ENCODE data around the gene ROBO1. TPM values are rescaled to one million over a fixed set of nuclear protein-coding genes. Genes with fewer than 3 reads are reported as not detected.

The ROBO1 gene
- total and polyA plus RNA-seq, 2 donors (not counting 1 experiment from before 2014, with no cell fraction given): 0.27 to 3.2 TPM

DNA sequence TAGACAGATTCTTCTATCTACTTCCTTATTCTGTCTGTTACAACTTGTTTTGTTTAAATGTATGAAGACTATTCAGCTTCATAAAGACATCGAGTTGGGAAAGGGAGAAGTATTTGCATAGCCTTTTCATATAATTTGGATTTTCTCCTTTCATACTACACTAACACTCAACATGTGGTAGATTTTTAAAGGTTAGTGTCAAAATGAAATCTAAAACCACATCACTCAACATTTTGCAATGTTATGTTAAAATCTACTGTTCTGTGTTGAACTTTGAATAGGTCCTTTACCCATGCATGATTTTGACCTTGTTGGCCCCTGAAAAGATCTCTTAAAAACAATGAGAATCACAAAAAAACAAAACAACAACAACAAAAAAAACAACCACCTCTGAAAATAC, 860.9 kb downstream of the ROBO1 start:
- H2AFZ ChIP-seq (ENCODE audit: insufficient read depth, low read depth, low read length, poor library complexity, severe bottlenecking): no peak overlapping the region
- H3K9ac ChIP-seq (ENCODE audit: low read length): no peak overlapping the region
- no CpG with 5 or more reads among the region's 1 CpG for WGBS (ENCODE audit: insufficient coverage)
- Mint-ChIP-seq H3K4me1 (no peaks in the 10 kb centered on the region), H3K9me3 (ENCODE audit: insufficient read depth) (no peaks in the 10 kb centered on the region), H3K27ac (no peak overlapping the region), H3K27me3 (no peaks in the 10 kb centered on the region), H3K4me3 (no peak overlapping the region)
- H3K27ac ChIP-seq (ENCODE audit: low read length in 2 of 2): no peak overlapping the region
- H3K36me3 ChIP-seq (replicated peaks in 1 of 2; ENCODE audit: control extremely low read depth in 1 of 2, control insufficient read depth in 1 of 2, extremely low read depth in 1 of 2, insufficient read depth in 2 of 2, low read length in 1 of 2): no peaks in the 10 kb centered on the region
- no peaks in the 10 kb centered on the region for H3K9me3 ChIP-seq (ENCODE audit: control extremely low read depth in 1 of 3, control insufficient read depth in 2 of 3, insufficient read depth in 1 of 3, low read length in 2 of 3)
- H3K79me2 ChIP-seq (ENCODE audit: control insufficient read depth, insufficient read depth, low read length): no peaks in the 10 kb centered on the region
- H3K4me2 ChIP-seq (replicated peaks; ENCODE audit: low read depth, low read length, poor library complexity, severe bottlenecking): no peak overlapping the region
- no peak for ATAC-seq (ENCODE audit: low read depth)
- POLR2A ChIA-PET: no interaction called here
- no peaks in the 10 kb centered on the region for H3K4me1 ChIP-seq (ENCODE audit: control insufficient read depth in 2 of 2, insufficient read depth in 2 of 2, low read length in 2 of 2)
- no peak for DNase-seq
- TF ChIP-seq EZH2 (IDR thresholded peaks at IDR 0.05; ENCODE audit: borderline replicate concordance, insufficient read depth, low read depth, low read length, poor library complexity, severe bottlenecking): no peak
- TF ChIP-seq, protein P1, sequence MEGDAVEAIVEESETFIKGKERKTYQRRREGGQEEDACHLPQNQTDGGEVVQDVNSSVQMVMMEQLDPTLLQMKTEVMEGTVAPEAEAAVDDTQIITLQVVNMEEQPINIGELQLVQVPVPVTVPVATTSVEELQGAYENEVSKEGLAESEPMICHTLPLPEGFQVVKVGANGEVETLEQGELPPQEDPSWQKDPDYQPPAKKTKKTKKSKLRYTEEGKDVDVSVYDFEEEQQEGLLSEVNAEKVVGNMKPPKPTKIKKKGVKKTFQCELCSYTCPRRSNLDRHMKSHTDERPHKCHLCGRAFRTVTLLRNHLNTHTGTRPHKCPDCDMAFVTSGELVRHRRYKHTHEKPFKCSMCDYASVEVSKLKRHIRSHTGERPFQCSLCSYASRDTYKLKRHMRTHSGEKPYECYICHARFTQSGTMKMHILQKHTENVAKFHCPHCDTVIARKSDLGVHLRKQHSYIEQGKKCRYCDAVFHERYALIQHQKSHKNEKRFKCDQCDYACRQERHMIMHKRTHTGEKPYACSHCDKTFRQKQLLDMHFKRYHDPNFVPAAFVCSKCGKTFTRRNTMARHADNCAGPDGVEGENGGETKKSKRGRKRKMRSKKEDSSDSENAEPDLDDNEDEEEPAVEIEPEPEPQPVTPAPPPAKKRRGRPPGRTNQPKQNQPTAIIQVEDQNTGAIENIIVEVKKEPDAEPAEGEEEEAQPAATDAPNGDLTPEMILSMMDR (IDR thresholded peaks at IDR 0.05): no peak
- no peaks in the 10 kb centered on the region for H3K27me3 ChIP-seq (replicated peaks in 1 of 4; ENCODE audit: control extremely low read depth in 1 of 4, control insufficient read depth in 3 of 4, insufficient read depth in 4 of 4, low read length in 3 of 4)
- H3K4me3 ChIP-seq (ENCODE audit: control extremely low read depth in 1 of 5, extremely low read depth in 1 of 5, insufficient read depth in 1 of 5, low read depth in 2 of 5, low read length in 4 of 5): no peak overlapping the region
- CTCF ChIA-PET: no interaction called here
- intact Hi-C loops (cut with micrococcal nuclease): no loop called here
- H4K20me1 ChIP-seq (ENCODE audit: control insufficient read depth, insufficient read depth, low read length, poor library complexity, severe bottlenecking): no peaks in the 10 kb centered on the region

DNA sequence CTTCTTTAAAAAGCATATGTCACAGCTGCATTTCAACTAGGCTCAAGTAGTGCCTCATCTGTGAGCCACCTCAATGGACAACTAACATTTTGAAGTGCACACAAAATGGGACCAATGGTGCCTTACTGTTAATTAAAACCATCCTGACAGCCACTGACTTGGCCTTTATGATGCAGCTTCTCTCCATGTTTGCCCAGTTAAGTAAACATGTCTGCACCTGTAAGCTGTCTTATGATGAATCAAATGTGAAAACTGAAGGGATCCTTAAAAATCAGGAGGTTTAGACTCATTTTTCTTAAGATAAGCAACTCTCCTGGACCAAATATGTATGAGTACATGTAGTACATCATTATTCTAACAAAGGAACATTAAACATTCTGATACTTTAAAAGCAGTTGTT, 861.6 kb downstream of the ROBO1 start:
- H3K4me1 Mint-ChIP-seq: no peaks in the 10 kb centered on the region
- no peak overlapping the region for H3K4me3 Mint-ChIP-seq
- no peak overlapping the region for H3K27ac ChIP-seq (ENCODE audit: low read length in 2 of 2)
- H3K4me3 ChIP-seq (ENCODE audit: control extremely low read depth in 1 of 5, extremely low read depth in 1 of 5, insufficient read depth in 1 of 5, low read depth in 2 of 5, low read length in 4 of 5): no peak overlapping the region
- DNase-seq: no peak
- H3K9me3 ChIP-seq (ENCODE audit: control extremely low read depth in 1 of 3, control insufficient read depth in 2 of 3, insufficient read depth in 1 of 3, low read length in 2 of 3): no peaks in the 10 kb centered on the region
- TF ChIP-seq, protein P1 (IDR thresholded peaks at IDR 0.05): no peak
- no peak for TF ChIP-seq EZH2 (IDR thresholded peaks at IDR 0.05; ENCODE audit: borderline replicate concordance, insufficient read depth, low read depth, low read length, poor library complexity, severe bottlenecking)
- no peaks in the 10 kb centered on the region for H3K9me3 Mint-ChIP-seq (ENCODE audit: insufficient read depth)
- no peaks in the 10 kb centered on the region for H3K36me3 ChIP-seq (replicated peaks in 1 of 2; ENCODE audit: control extremely low read depth in 1 of 2, control insufficient read depth in 1 of 2, extremely low read depth in 1 of 2, insufficient read depth in 2 of 2, low read length in 1 of 2)
- ChIA-PET POLR2A (no interaction called here), CTCF (no interaction called here)
- no peaks in the 10 kb centered on the region for H3K4me1 ChIP-seq (ENCODE audit: control insufficient read depth in 2 of 2, insufficient read depth in 2 of 2, low read length in 2 of 2)
- intact Hi-C loops (cut with micrococcal nuclease): no loop called here
- no peak overlapping the region for H3K9ac ChIP-seq (ENCODE audit: low read length)
- H3K79me2 ChIP-seq (ENCODE audit: control insufficient read depth, insufficient read depth, low read length): no peaks in the 10 kb centered on the region
- H3K27me3 Mint-ChIP-seq: no peaks in the 10 kb centered on the region
- no peaks in the 10 kb centered on the region for H4K20me1 ChIP-seq (ENCODE audit: control insufficient read depth, insufficient read depth, low read length, poor library complexity, severe bottlenecking)
- H3K27ac Mint-ChIP-seq: no peak overlapping the region
- H3K4me2 ChIP-seq (replicated peaks; ENCODE audit: low read depth, low read length, poor library complexity, severe bottlenecking): no peak overlapping the region
- no peaks in the 10 kb centered on the region for H3K27me3 ChIP-seq (replicated peaks in 1 of 4; ENCODE audit: control extremely low read depth in 1 of 4, control insufficient read depth in 3 of 4, insufficient read depth in 4 of 4, low read length in 3 of 4)
- ATAC-seq (ENCODE audit: low read depth): no peak
- H2AFZ ChIP-seq (ENCODE audit: insufficient read depth, low read depth, low read length, poor library complexity, severe bottlenecking): no peak overlapping the region

All from B cell (primary cell).